ENCODE data around the gene KCNMA1. TPM values are rescaled to one million over a fixed set of nuclear protein-coding genes. Genes with fewer than 3 reads are reported as not detected.

The KCNMA1 gene
- total and polyA plus RNA-seq, 7 experiments from 2014 or later = 0.42 TPM; not detected in 6

DNA sequence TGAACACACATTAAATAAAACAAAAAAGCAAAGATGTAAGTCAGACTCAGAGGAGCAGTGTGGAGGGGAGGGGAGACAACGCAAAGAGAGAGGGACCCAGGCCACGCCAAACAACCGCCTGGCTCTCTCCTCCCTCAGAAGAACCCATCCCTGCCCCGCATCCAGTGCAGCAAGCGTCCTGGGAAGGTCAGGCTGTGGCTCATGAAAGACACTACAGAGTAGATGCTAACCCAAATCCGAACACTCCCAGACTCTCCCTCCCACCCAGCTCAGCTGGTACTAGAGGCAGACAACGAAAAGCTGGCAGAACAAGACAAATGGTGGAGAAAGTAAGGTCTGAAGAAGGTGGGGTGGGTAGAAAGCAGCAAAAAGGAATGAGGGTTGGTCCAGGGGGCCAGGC is 39.0 kb downstream of the KCNMA1 start:
- ChIA-PET CTCF (no interaction called here), POLR2A (no interaction called here)
- Histone ChIP-seq H3K9me3 (ENCODE audit: control insufficient read depth in 2 of 3, low read length in 3 of 3) (no peaks in the 10 kb centered on the region), H3K4me1 (ENCODE audit: control insufficient read depth in 2 of 2, insufficient read depth in 2 of 2, low read length in 2 of 2) (peaks cover 0 to 1% of the 10 kb centered on the region in 2 donors), H3K27ac (ENCODE audit: low read depth, low read length) (no peak overlapping the region), H3K4me3 (ENCODE audit: low read length) (no peak overlapping the region), H3K36me3 (ENCODE audit: control insufficient read depth in 2 of 3, insufficient read depth in 3 of 3, low read length in 3 of 3) (no peaks in the 10 kb centered on the region), H3K27me3 (ENCODE audit: control insufficient read depth in 2 of 2, insufficient read depth in 2 of 2, low read length in 2 of 2) (no peaks in the 10 kb centered on the region)
- DNase-seq (no peak), ATAC-seq (no peak)
- intact Hi-C loops (cut with micrococcal nuclease) = no loop called here
- Mint-ChIP-seq H3K9me3 (peaks cover 0 to 3% (median 0%) of the 10 kb centered on the region in 11 donors), H3K27me3 (peaks cover 2 to 17% (median 4%) of the 10 kb centered on the region in 5 donors), H3K27ac (no peak overlapping the region), H3K4me1 (peaks cover 0 to 9% (median 4%) of the 10 kb centered on the region in 7 donors), H3K36me3 (no peaks in the 10 kb centered on the region), H3K4me3 (no peak overlapping the region)

DNA sequence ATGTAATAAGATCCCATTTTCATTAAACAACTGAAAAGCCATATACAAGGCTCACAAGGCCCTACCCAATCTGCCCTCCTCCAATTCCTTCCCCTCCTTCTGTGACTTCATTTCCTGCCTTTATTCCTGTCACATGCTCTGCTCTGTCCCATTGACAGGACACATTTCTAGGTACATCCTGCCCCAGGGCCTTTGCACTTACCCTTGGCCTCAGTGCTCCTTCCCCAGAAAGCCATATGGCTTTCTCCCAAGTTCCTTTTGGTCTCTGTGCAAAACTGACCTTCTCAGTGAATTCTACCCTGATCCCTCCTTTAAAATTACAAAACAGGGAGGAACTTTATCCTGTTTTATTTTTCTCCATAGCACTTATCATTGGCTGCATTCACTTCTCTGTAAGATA is 40.0 kb downstream of the KCNMA1 start:
- no peak overlapping the region for H3K27ac Mint-ChIP-seq
- peaks cover 2 to 17% (median 9%) of the 10 kb centered on the region in 5 donors for H3K27me3 Mint-ChIP-seq
- Histone ChIP-seq H3K36me3 (ENCODE audit: control insufficient read depth in 2 of 3, insufficient read depth in 3 of 3, low read length in 3 of 3) (no peaks in the 10 kb centered on the region), H3K9me3 (ENCODE audit: control insufficient read depth in 2 of 3, low read length in 3 of 3) (no peaks in the 10 kb centered on the region), H3K4me3 (ENCODE audit: low read length) (no peak overlapping the region), H3K27me3 (ENCODE audit: control insufficient read depth in 2 of 2, insufficient read depth in 2 of 2, low read length in 2 of 2) (no peaks in the 10 kb centered on the region), H3K4me1 (ENCODE audit: control insufficient read depth in 2 of 2, insufficient read depth in 2 of 2, low read length in 2 of 2) (no peaks in the 10 kb centered on the region), H3K27ac (ENCODE audit: low read depth, low read length) (no peak overlapping the region)
- ChIA-PET CTCF (no interaction called here), POLR2A (no interaction called here)
- ATAC-seq (no peak), DNase-seq (no peak)
- H3K9me3 Mint-ChIP-seq = peaks cover 0 to 3% (median 0%) of the 10 kb centered on the region in 11 donors
- no peaks in the 10 kb centered on the region for H3K36me3 Mint-ChIP-seq
- peaks cover 0 to under 1% (median 0%) of the 10 kb centered on the region in 7 donors for H3K4me1 Mint-ChIP-seq
- intact Hi-C loops (cut with micrococcal nuclease) = no loop called here
- no peak overlapping the region for H3K4me3 Mint-ChIP-seq

DNA sequence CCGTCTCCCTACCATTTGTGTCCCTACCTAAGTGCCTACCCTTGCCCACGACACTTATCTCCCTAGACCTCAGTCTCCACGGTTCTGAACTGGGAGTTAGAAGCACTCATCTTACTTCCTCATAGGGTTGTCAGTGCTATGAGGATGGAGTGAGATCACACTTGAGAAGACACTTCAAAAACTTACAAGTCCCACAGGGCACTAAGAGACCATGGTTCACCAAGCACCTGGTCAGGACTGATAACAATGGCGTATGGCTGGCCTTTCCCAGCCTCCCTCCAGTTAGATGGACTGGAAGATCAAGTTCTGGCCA is 43.2 kb downstream of the KCNMA1 start:
- CTCF ChIA-PET = no interaction called here
- DNase-seq = no peak
- H3K4me1 ChIP-seq (ENCODE audit: control insufficient read depth in 2 of 2, insufficient read depth in 2 of 2, low read length in 2 of 2) = no peaks in the 10 kb centered on the region
- intact Hi-C loops (cut with micrococcal nuclease) = no loop called here
- H3K9me3 ChIP-seq (ENCODE audit: control insufficient read depth in 2 of 3, low read length in 3 of 3) = no peaks in the 10 kb centered on the region
- no peaks in the 10 kb centered on the region for H3K27me3 ChIP-seq (ENCODE audit: control insufficient read depth in 2 of 2, insufficient read depth in 2 of 2, low read length in 2 of 2)
- Mint-ChIP-seq H3K4me1 (no peaks in the 10 kb centered on the region), H3K27me3 (peaks cover 2 to 16% (median 5%) of the 10 kb centered on the region in 5 donors), H3K4me3 (no peak overlapping the region), H3K27ac (no peak overlapping the region), H3K36me3 (no peaks in the 10 kb centered on the region), H3K9me3 (peaks cover 0 to 6% (median 0%) of the 10 kb centered on the region in 11 donors)
- POLR2A ChIA-PET = no interaction called here
- no peak for ATAC-seq
- no peaks in the 10 kb centered on the region for H3K36me3 ChIP-seq (ENCODE audit: control insufficient read depth in 2 of 3, insufficient read depth in 3 of 3, low read length in 3 of 3)
- no peak overlapping the region for H3K4me3 ChIP-seq (ENCODE audit: low read length)
- H3K27ac ChIP-seq (ENCODE audit: low read depth, low read length) = no peak overlapping the region

DNA sequence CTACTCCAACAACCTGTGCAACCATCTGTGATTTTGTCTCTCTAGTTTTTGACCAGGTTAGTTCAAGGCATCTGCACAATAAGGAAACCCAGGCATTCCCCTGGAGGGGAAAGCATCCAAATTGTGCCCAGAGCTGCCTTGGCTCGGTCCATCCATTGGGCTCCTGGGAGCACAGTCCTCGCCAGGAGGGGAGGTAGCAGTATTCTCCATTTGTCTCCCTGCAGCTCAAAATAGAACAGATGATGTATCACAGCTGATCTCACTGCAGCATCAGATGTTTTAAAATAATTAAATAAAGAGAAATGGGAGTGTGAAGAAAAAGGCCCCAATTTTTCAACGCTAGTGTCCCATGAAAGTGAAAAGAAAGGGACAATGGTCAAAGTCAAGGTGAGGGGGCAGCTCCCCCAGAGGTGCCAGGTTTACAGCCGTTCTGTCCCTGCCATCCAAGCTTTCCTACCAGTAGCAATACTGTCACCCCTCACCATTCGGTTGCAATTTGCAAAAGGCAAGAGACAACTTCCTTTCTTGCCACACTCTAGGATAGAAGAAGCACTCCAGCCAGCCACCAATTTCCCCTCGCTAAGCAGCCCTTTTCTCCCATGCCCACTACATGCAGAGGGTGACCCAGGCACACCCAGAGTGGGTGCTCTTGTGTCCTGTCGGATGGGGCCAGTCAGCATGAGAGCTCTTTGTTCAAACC is 43.7 kb downstream of the KCNMA1 start:
- H3K27me3 Mint-ChIP-seq = peaks cover 0 to 16% (median 5%) of the 10 kb centered on the region in 5 donors
- H3K27ac Mint-ChIP-seq = no peak overlapping the region
- no peaks in the 10 kb centered on the region for H3K36me3 Mint-ChIP-seq
- H3K4me1 ChIP-seq (ENCODE audit: control insufficient read depth in 2 of 2, insufficient read depth in 2 of 2, low read length in 2 of 2) = no peaks in the 10 kb centered on the region
- H3K9me3 Mint-ChIP-seq = peaks cover 0 to 6% (median 0%) of the 10 kb centered on the region in 11 donors
- H3K27me3 ChIP-seq (ENCODE audit: control insufficient read depth in 2 of 2, insufficient read depth in 2 of 2, low read length in 2 of 2) = no peaks in the 10 kb centered on the region
- no peak for DNase-seq
- H3K4me3 Mint-ChIP-seq = no peak overlapping the region
- intact Hi-C loops (cut with micrococcal nuclease) = no loop called here
- CTCF ChIA-PET = no interaction called here
- H3K36me3 ChIP-seq (ENCODE audit: control insufficient read depth in 2 of 3, insufficient read depth in 3 of 3, low read length in 3 of 3) = no peaks in the 10 kb centered on the region
- no peaks in the 10 kb centered on the region for H3K4me1 Mint-ChIP-seq
- no peaks in the 10 kb centered on the region for H3K9me3 ChIP-seq (ENCODE audit: control insufficient read depth in 2 of 3, low read length in 3 of 3)
- POLR2A ChIA-PET = no interaction called here
- no peak for ATAC-seq
- no peak overlapping the region for H3K4me3 ChIP-seq (ENCODE audit: low read length)
- H3K27ac ChIP-seq (ENCODE audit: low read depth, low read length) = no peak overlapping the region

DNA sequence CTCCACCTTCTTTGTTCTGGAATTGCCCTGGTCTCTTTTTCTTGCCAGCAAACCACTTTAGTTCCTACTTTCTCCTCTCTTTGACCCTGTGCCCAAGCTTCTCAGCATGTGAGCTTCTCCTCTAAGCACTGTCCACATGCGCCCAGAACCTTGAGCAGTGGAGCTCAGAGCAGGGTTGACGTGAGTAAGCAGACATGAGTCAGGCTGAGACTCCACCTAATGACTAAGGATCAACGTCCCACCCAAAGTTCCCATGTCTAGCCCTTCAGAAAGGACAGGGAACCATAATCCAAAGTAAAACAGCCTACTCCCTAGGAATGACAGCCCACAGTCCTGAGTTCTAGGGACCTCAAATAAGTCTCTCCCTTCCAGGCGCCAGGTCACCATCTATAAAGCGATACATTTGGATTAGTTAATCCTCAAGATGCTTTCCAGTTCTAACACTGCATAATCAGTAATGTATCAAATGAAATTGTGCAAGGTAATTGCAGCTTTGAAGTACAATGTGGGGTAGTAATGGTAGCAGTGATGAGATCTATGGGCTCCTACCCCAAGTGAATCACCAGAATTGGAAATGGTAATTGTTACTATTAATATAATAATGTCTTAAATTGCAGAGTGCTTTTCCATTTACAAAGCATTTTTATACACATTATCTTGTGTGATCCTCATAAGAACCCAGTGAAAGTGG is 44.5 kb downstream of the KCNMA1 start:
- no peak overlapping the region for H3K27ac Mint-ChIP-seq
- H3K36me3 ChIP-seq (ENCODE audit: control insufficient read depth in 2 of 3, insufficient read depth in 3 of 3, low read length in 3 of 3) = no peaks in the 10 kb centered on the region
- H3K36me3 Mint-ChIP-seq = no peaks in the 10 kb centered on the region
- H3K4me1 ChIP-seq (ENCODE audit: control insufficient read depth in 2 of 2, insufficient read depth in 2 of 2, low read length in 2 of 2) = no peaks in the 10 kb centered on the region
- no peaks in the 10 kb centered on the region for H3K9me3 ChIP-seq (ENCODE audit: control insufficient read depth in 2 of 3, low read length in 3 of 3)
- DNase-seq = no peak
- H3K4me3 Mint-ChIP-seq = no peak overlapping the region
- H3K27ac ChIP-seq (ENCODE audit: low read depth, low read length) = no peak overlapping the region
- ChIA-PET CTCF (no interaction called here), POLR2A (no interaction called here)
- peaks cover 0 to 16% (median 5%) of the 10 kb centered on the region in 5 donors for H3K27me3 Mint-ChIP-seq
- peaks cover 0 to 4% (median 0%) of the 10 kb centered on the region in 11 donors for H3K9me3 Mint-ChIP-seq
- ATAC-seq = no peak
- no peak overlapping the region for H3K4me3 ChIP-seq (ENCODE audit: low read length)
- no peaks in the 10 kb centered on the region for H3K27me3 ChIP-seq (ENCODE audit: control insufficient read depth in 2 of 2, insufficient read depth in 2 of 2, low read length in 2 of 2)
- H3K4me1 Mint-ChIP-seq = no peaks in the 10 kb centered on the region
- intact Hi-C loops (cut with micrococcal nuclease) = no loop called here

DNA sequence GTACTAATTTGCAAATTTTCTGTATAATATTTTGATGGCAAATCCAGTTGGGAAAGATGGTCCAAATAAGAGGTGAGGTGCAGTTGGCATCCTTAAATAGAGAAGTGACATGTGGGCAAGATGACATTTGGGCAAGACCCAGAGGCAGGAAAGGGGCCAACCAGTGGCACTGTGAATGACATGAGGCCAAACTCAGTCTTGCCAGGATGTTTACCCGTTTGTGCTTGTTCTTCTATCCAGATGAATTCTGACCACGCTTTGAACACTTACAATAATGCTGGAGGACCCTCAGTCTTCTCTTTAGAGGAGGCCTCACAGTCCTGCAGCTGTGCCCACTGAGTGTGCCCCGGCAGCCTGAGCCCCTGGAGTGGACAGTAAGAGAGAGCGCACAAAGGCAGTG is 45.1 kb downstream of the KCNMA1 start:
- Histone ChIP-seq H3K4me1 (ENCODE audit: control insufficient read depth in 2 of 2, insufficient read depth in 2 of 2, low read length in 2 of 2) (no peaks in the 10 kb centered on the region), H3K36me3 (ENCODE audit: control insufficient read depth in 2 of 3, insufficient read depth in 3 of 3, low read length in 3 of 3) (no peaks in the 10 kb centered on the region), H3K27me3 (ENCODE audit: control insufficient read depth in 2 of 2, insufficient read depth in 2 of 2, low read length in 2 of 2) (no peaks in the 10 kb centered on the region), H3K9me3 (ENCODE audit: control insufficient read depth in 2 of 3, low read length in 3 of 3) (no peaks in the 10 kb centered on the region), H3K27ac (ENCODE audit: low read depth, low read length) (no peak overlapping the region), H3K4me3 (ENCODE audit: low read length) (no peak overlapping the region)
- ATAC-seq (no peak), DNase-seq (no peak)
- no peak overlapping the region for H3K4me3 Mint-ChIP-seq
- POLR2A ChIA-PET = no interaction called here
- peaks cover 0 to 16% (median 5%) of the 10 kb centered on the region in 5 donors for H3K27me3 Mint-ChIP-seq
- H3K36me3 Mint-ChIP-seq = no peaks in the 10 kb centered on the region
- no peak overlapping the region for H3K27ac Mint-ChIP-seq
- CTCF ChIA-PET = no interaction called here
- peaks cover 0 to 4% (median 0%) of the 10 kb centered on the region in 11 donors for H3K9me3 Mint-ChIP-seq
- intact Hi-C loops (cut with micrococcal nuclease) = no loop called here
- no peaks in the 10 kb centered on the region for H3K4me1 Mint-ChIP-seq

Measured in naive thymus-derived CD4-positive, alpha-beta T cell (primary cell).